Measurements from ENCODE around the gene SP140L. TPM values are rescaled to one million over a fixed set of nuclear protein-coding genes. Genes with fewer than 3 reads are reported as not detected.

SP140L gene
- total RNA-seq, 1 donor from 2014 or later, result 6.6 TPM

DNA sequence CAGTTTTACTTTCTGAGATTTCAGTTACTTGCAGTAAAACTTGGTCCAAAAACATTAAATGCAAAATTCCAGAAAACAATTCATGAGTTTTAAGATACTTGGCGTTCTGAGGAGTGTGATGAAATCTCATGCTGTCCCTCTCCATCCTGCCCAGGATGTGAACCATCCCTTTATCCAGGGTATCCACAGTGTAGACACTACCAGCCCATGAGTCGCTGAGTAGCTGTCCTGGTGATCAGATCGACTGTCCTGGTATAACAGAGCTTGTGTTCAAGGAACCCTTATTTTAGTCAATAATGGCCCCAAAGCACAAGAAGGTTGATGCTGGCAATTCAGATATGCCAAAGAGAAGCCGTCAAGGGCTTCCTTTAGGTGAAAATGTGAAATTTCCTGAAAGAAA lies 92.2 kb downstream of the SP140L start:
- TF ChIP-seq, protein P1, sequence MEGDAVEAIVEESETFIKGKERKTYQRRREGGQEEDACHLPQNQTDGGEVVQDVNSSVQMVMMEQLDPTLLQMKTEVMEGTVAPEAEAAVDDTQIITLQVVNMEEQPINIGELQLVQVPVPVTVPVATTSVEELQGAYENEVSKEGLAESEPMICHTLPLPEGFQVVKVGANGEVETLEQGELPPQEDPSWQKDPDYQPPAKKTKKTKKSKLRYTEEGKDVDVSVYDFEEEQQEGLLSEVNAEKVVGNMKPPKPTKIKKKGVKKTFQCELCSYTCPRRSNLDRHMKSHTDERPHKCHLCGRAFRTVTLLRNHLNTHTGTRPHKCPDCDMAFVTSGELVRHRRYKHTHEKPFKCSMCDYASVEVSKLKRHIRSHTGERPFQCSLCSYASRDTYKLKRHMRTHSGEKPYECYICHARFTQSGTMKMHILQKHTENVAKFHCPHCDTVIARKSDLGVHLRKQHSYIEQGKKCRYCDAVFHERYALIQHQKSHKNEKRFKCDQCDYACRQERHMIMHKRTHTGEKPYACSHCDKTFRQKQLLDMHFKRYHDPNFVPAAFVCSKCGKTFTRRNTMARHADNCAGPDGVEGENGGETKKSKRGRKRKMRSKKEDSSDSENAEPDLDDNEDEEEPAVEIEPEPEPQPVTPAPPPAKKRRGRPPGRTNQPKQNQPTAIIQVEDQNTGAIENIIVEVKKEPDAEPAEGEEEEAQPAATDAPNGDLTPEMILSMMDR (conservative IDR thresholded peaks at IDR 0.05), result no peak
- peaks cover 3% of the 10 kb centered on the region for H3K9me3 Mint-ChIP-seq
- no peaks in the 10 kb centered on the region for H3K36me3 Mint-ChIP-seq
- H3K27ac Mint-ChIP-seq, result no peak overlapping the region
- H3K27me3 Mint-ChIP-seq, result no peaks in the 10 kb centered on the region
- no peaks in the 10 kb centered on the region for H3K4me1 Mint-ChIP-seq (ENCODE audit: unreplicated experiment)
- no peak overlapping the region for H3K4me3 Mint-ChIP-seq
- no peak for DNase-seq (ENCODE audit: extremely low spot score, unreplicated experiment)

DNA sequence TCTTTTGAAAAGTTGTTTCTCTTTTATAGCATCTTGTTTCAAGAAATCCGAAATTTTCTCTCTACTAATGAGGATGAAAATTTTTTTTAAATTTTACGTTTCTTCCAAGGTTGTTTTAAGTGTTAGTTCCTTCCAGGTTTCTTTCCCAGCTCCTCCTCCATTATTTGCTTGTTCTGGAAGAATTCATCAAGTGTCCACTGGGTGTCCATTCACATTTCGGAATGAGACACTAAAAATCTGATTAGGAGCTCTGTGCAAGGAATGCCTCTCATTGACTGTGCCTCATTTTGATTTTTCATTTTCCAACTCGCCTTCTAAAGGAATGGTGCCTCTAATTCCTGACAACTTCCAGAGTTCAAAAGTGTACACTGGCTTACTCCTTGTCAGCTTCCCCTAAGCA lies 95.2 kb downstream of the SP140L start:
- no peaks in the 10 kb centered on the region for H3K36me3 Mint-ChIP-seq
- TF ChIP-seq, protein P1 (conservative IDR thresholded peaks at IDR 0.05), result peak; percentile 35
- H3K27me3 Mint-ChIP-seq, result no peaks in the 10 kb centered on the region
- peaks cover 5% of the 10 kb centered on the region for H3K9me3 Mint-ChIP-seq
- H3K27ac Mint-ChIP-seq, result no peak overlapping the region
- no peaks in the 10 kb centered on the region for H3K4me1 Mint-ChIP-seq (ENCODE audit: unreplicated experiment)
- DNase-seq (ENCODE audit: extremely low spot score, unreplicated experiment), result no peak
- no peak overlapping the region for H3K4me3 Mint-ChIP-seq

DNA sequence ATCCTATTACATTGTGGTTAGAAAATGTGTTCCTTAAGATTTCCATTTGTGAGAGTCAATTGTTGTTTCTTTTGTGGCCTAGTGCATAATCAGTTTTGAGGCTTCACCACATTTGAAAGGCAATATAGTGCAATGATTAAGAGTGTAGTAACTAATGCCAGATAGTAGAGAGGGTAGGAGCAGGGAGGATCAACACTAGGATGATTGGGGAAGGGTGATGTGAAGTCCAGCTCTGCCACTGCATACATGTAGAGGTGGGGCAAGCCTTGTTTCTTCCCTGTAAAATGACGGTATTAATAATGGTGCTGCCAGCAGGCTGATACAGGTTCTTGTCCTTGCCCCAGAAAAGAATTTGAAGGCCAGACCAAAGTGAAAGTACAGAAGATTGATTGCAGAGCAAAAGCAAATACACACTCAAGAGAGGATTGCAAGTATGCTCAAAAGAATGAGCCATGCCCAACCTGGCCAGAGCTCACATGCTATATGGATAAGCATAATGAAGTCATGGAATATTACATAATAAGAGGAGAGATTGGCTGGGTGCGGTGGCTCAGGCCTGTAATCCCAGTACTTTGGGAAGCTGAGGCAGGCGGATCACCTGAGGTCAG lies 97.0 kb downstream of the SP140L start:
- H3K27me3 Mint-ChIP-seq, result no peaks in the 10 kb centered on the region
- DNase-seq (ENCODE audit: extremely low spot score, unreplicated experiment), result no peak
- H3K4me1 Mint-ChIP-seq (ENCODE audit: unreplicated experiment), result no peaks in the 10 kb centered on the region
- peak overlapping the region; percentile 95 for H3K27ac Mint-ChIP-seq
- H3K36me3 Mint-ChIP-seq, result no peaks in the 10 kb centered on the region
- TF ChIP-seq, protein P1 (conservative IDR thresholded peaks at IDR 0.05), result no peak
- peaks cover 5% of the 10 kb centered on the region for H3K9me3 Mint-ChIP-seq
- peak overlapping the region; percentile 63 for H3K4me3 Mint-ChIP-seq

DNA sequence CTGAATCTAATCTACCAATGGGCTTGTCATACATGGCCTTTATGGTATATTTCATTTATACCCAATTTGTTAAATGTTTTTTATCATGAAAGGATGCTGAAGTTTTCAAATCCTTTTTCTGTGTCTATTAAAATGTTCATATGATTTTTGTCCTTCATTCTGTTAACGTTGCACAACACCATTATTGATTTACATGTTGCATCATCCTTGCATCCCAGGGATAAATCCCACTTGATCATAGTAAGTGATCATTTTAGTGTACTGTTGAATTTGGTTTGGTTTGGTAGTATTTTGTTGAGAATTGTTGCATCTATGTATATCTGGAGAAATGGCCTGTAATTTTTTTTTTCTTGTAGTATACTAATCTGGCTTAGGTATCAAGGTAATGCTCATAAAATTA lies 98.4 kb downstream of the SP140L start:
- Mint-ChIP-seq H3K4me3 (no peak overlapping the region), H3K27ac (peak overlapping the region; percentile 95), H3K9me3 (peaks cover 9% of the 10 kb centered on the region), H3K36me3 (peaks cover 3% of the 10 kb centered on the region), H3K27me3 (no peaks in the 10 kb centered on the region), H3K4me1 (ENCODE audit: unreplicated experiment) (no peaks in the 10 kb centered on the region)
- DNase-seq (ENCODE audit: extremely low spot score, unreplicated experiment), result no peak
- TF ChIP-seq, protein P1 (conservative IDR thresholded peaks at IDR 0.05), result no peak

DNA sequence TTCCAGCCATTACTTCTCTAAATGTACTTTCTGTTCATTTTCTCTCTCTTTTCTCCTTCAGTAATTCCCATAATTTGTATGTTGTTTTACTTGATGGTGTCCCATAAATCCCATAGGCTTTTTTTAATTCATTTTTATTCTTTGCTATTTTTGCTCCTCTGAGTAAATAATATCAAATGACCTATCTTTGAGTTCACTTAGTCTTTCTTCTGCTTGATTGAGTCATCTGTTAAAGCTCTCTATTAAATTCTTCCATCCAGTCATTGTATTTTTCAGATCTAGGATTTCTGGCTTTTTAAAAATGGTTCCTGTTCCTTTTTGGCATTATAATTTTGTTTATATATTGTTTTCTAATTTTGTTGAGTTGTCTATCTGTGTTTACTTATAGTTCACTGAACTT lies 102.5 kb downstream of the SP140L start:
- TF ChIP-seq, protein P1 (conservative IDR thresholded peaks at IDR 0.05), result no peak
- Mint-ChIP-seq H3K4me3 (no peak overlapping the region), H3K9me3 (peaks cover 5% of the 10 kb centered on the region), H3K27ac (no peak overlapping the region), H3K27me3 (no peaks in the 10 kb centered on the region), H3K36me3 (peaks cover 3% of the 10 kb centered on the region), H3K4me1 (ENCODE audit: unreplicated experiment) (no peaks in the 10 kb centered on the region)
- no peak for DNase-seq (ENCODE audit: extremely low spot score, unreplicated experiment)
